ENCODE measurements around the gene PRPS1. TPM values are rescaled to one million over a fixed set of nuclear protein-coding genes. Genes with fewer than 3 reads are reported as not detected.
"Not testable (repeated sequence)": the region's sequence is repeated elsewhere in the genome, so short reads cannot be mapped to it uniquely, and the experiment has no call there.

Gene PRPS1
- total RNA-seq, 2 experiments from 2014 or later: 123 to 129 TPM

- no peaks in the 10 kb centered on the region for H3K27me3 Mint-ChIP-seq
- no peak overlapping the region for H3K4me3 Mint-ChIP-seq
- DNase-seq: no peak
- H3K27ac Mint-ChIP-seq: no peak overlapping the region
- H3K36me3 Mint-ChIP-seq: no peaks in the 10 kb centered on the region
- no peaks in the 10 kb centered on the region for H3K9me3 Mint-ChIP-seq
- H3K4me1 Mint-ChIP-seq: peaks cover 9% of the 10 kb centered on the region
Measured at GRCh38 chrX:107659286-107659685, 31.0 kb downstream of the PRPS1 start.

- Mint-ChIP-seq H3K27me3 (no peaks in the 10 kb centered on the region), H3K9me3 (no peaks in the 10 kb centered on the region), H3K4me1 (peaks cover 6% of the 10 kb centered on the region), H3K4me3 (no peak overlapping the region), H3K27ac (no peak overlapping the region), H3K36me3 (no peaks in the 10 kb centered on the region)
- no peak for DNase-seq
Measured at GRCh38 chrX:107659768-107660167, 31.5 kb downstream of the PRPS1 start.

GRCh38 chrX:107662145-107662544 is 33.8 kb downstream of the PRPS1 start:
- Mint-ChIP-seq H3K27ac (no peak overlapping the region), H3K4me1 (no peaks in the 10 kb centered on the region), H3K9me3 (no peaks in the 10 kb centered on the region), H3K27me3 (no peaks in the 10 kb centered on the region), H3K36me3 (peaks cover 2% of the 10 kb centered on the region), H3K4me3 (no peak overlapping the region)
- no peak for DNase-seq

DNA sequence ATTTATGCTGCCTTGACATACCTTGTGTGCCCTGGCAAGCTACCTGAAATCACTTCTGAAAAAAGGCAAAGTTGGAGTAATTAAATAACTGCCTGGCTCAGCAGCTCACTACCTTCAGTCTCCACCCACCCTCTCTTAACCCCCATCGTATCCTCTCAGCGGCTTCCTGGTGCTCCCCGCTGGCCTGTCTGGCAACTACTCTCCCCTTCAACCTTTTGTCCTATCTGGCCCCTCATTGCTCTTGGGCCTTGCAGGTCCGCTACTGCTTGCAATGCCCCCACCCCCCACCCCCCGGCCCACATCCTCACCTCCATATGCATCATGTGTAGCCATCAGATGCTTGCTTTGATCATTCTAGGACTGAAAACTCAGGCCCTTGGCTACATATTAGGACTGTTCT is 34.5 kb downstream of the PRPS1 start:
- Mint-ChIP-seq H3K27ac (no peak overlapping the region), H3K9me3 (no peaks in the 10 kb centered on the region), H3K36me3 (peaks cover 4% of the 10 kb centered on the region), H3K27me3 (no peaks in the 10 kb centered on the region), H3K4me1 (peaks cover 3% of the 10 kb centered on the region), H3K4me3 (no peak overlapping the region)
- DNase-seq: no peak

GRCh38 chrX:107666931-107667330 is 38.6 kb downstream of the PRPS1 start:
- Mint-ChIP-seq H3K9me3 (no peaks in the 10 kb centered on the region), H3K4me3 (no peak overlapping the region), H3K27ac (no peak overlapping the region), H3K36me3 (peaks cover 4% of the 10 kb centered on the region), H3K4me1 (peaks cover 5% of the 10 kb centered on the region), H3K27me3 (no peaks in the 10 kb centered on the region)
- DNase-seq: no peak

- Mint-ChIP-seq H3K9me3 (no peaks in the 10 kb centered on the region), H3K36me3 (peaks cover 4% of the 10 kb centered on the region), H3K4me3 (no peak overlapping the region), H3K27ac (no peak overlapping the region), H3K27me3 (no peaks in the 10 kb centered on the region), H3K4me1 (peaks cover 5% of the 10 kb centered on the region)
- DNase-seq: no peak
Measured at GRCh38 chrX:107667426-107667825, 39.1 kb downstream of the PRPS1 start.

DNA sequence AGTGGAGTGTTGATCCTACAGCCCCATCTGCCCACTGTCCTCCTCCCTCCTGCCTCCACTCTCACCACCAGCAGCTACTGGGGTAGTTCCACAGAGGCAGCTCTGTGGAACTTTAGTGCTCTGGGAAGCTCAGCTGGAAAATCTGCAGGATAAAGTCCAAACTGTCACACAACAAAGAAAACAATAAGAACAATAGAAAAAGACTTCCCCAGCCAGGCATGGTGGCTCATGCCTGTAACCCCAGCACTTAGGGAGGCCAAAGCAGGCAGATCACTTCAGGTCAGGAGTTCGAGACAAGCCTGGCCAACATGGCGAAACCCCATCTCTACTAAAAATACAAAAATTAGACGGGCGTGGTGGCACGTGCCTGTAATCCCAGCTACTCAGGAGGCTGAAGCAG is 40.4 kb downstream of the PRPS1 start:
- not testable (repeated sequence) for H3K27me3 Mint-ChIP-seq, H3K9me3 Mint-ChIP-seq, H3K4me3 Mint-ChIP-seq, H3K27ac Mint-ChIP-seq, DNase-seq, H3K36me3 Mint-ChIP-seq
- H3K4me1 Mint-ChIP-seq: peaks cover 13% of the 10 kb centered on the region

DNA sequence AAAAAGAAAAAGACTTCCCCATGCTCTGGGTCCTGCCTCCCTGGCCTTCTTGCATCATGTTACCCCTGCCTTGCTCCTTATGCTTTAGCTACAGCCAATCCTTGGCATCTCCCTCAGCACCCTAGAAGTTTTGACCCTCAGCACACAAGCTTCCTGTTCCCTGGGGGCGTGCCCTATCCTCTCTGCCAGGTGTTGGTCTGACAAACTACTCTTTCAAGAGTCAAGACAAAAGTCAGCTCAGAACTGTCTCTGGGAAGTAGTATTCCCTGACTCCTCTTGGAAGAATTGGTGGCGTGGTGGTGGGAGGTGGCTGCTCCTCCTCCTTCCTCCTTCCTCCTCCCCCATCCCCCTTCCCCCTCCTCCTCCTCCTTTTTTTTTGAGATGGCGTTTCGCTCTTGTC is 41.0 kb downstream of the PRPS1 start:
- Mint-ChIP-seq H3K27ac (no peak overlapping the region), H3K4me3 (no peak overlapping the region), H3K4me1 (peaks cover 15% of the 10 kb centered on the region), H3K9me3 (no peaks in the 10 kb centered on the region), H3K27me3 (no peaks in the 10 kb centered on the region), H3K36me3 (peaks cover 4% of the 10 kb centered on the region)
- no peak for DNase-seq

GRCh38 chrX:107669885-107670628 is 41.7 kb downstream of the PRPS1 start:
- Mint-ChIP-seq H3K36me3 (peaks cover 6% of the 10 kb centered on the region), H3K27ac (no peak overlapping the region), H3K4me3 (no peak overlapping the region), H3K27me3 (no peaks in the 10 kb centered on the region), H3K4me1 (peaks cover 23% of the 10 kb centered on the region), H3K9me3 (no peaks in the 10 kb centered on the region)
- no peak for DNase-seq

- not testable (repeated sequence) for H3K9me3 Mint-ChIP-seq, H3K27me3 Mint-ChIP-seq, H3K36me3 Mint-ChIP-seq, H3K4me3 Mint-ChIP-seq, DNase-seq
- Mint-ChIP-seq H3K4me1 (peaks cover 30% of the 10 kb centered on the region), H3K27ac (peak overlapping the region; percentile 42)
Measured at GRCh38 chrX:107671256-107671655, 42.9 kb downstream of the PRPS1 start.

DNA sequence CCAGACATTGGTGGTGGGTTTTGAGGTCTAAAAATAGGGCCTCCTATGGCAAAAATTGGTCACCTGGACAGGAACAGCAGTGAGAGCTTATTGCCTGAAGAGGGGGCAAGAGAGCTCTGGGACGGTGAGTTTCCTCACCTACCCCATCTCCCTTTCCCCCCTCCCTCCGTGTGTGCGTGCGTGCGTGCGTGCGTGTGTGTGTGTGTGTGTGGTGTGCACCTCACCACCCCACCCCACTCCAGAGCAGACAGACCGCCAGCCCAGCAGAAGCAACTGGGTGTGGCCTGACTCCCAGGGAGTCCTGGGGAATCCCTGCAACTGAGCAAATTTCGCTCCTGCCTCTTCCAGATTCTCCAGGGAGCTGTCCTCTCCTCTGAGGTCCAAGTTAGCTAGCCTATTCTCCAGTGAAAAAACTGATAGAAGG is 44.7 kb downstream of the PRPS1 start:
- Mint-ChIP-seq H3K4me1 (peaks cover 35% of the 10 kb centered on the region), H3K27ac (peak overlapping the region; percentile 85), H3K4me3 (peak overlapping the region; percentile 55), H3K36me3 (peaks cover 4% of the 10 kb centered on the region), H3K9me3 (no peaks in the 10 kb centered on the region), H3K27me3 (no peaks in the 10 kb centered on the region)
- peak; percentile 71 for DNase-seq

GRCh38 chrX:107673431-107673830 is 45.1 kb downstream of the PRPS1 start:
- H3K27me3 Mint-ChIP-seq: no peaks in the 10 kb centered on the region
- peaks cover 4% of the 10 kb centered on the region for H3K36me3 Mint-ChIP-seq
- peak overlapping the region; percentile 85 for H3K27ac Mint-ChIP-seq
- H3K9me3 Mint-ChIP-seq: no peaks in the 10 kb centered on the region
- H3K4me3 Mint-ChIP-seq: peak overlapping the region; percentile 55
- no peak for DNase-seq
- H3K4me1 Mint-ChIP-seq: peaks cover 38% of the 10 kb centered on the region

DNA sequence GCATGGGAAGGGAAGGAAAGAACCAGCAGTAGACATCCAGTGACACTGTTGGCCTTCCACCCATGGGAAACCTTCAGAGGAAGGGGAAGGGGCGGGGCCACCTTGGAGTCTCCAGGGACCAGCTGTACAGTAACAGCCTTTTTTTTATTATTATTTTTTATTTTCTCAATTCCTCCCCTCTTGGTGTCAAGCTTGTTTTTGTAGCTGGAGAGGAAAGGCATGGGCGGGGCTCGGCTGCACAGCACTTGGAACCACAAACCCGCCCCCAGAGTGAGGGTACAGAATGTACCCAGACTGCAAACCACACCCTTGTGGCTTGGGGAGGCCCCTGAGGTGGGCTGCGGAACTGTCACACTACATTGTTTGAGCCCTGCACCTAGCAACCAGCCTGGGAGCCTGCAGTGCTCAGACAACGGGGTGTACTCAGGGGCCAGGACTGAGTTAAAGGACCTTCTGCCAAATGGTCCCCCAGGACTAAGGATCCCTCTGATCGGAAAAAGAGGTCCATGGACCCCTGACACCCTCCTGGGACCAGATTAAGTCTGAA is 45.7 kb downstream of the PRPS1 start:
- DNase-seq: peak; percentile 89
- peaks cover 44% of the 10 kb centered on the region for H3K4me1 Mint-ChIP-seq
- no peaks in the 10 kb centered on the region for H3K9me3 Mint-ChIP-seq
- peak overlapping the region; percentile 90 for H3K4me3 Mint-ChIP-seq
- peak overlapping the region; percentile 98 for H3K27ac Mint-ChIP-seq
- H3K36me3 Mint-ChIP-seq: peaks cover 4% of the 10 kb centered on the region
- no peaks in the 10 kb centered on the region for H3K27me3 Mint-ChIP-seq

DNA sequence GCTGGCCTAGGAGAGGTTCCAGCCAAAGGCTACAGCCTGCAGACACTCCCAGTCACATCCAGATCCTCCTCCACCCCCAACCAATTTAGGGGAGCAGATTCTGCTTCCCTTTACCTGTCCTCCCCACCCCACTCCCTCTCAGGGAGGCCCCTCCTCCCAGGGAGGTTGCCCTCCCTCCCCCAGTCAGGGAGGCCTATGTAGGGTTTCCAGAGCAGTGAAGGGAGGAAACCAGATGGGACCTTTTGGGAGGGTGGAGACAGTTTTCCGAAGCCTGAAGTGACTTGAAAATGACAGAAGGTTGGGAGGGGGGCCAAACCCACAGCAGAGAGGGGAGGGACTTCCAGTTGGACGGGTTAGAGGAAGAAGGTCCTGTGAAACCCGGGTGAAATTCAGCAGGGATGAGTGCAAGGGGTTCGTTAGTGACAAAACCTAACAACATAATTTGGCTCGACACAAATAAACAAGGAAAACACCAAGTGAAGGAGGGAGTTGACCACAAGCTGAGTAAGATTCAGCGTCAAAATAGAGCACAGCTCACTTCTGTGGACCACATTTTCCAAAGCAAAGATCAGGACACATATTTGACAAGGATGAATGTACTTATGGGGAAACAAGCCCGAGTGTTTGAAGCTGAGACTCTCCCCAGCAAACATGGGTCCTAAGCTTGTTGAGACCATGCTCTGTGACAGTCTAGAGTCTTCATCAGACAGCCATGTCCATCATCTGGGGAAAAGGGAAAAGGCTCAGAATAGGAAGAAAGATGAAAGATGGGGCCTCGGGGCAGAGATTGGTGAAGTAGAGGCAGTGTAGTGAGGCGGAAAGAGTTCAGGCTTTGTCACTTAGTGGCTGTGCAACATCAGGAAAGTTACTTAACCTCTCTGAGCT is 46.4 kb downstream of the PRPS1 start:
- Mint-ChIP-seq H3K4me3 (peak overlapping the region; percentile 90), H3K27me3 (no peaks in the 10 kb centered on the region), H3K9me3 (no peaks in the 10 kb centered on the region), H3K27ac (peak overlapping the region; percentile 98), H3K36me3 (peaks cover 4% of the 10 kb centered on the region), H3K4me1 (peaks cover 44% of the 10 kb centered on the region)
- DNase-seq: peak; percentile 44

DNA sequence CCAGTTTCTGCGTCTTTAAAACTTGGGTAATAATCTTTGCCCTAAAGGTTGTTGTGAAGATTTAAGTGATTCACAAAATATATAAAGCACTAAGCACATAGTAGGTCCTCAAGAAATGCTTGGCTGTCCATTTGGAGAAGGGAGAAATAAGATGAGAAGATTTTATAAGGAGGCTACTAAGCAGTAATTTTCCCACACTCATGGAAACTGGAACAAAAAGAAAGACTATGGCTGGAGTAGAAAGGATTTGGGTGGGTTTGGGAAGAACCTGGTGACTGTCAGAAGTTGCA is 47.0 kb downstream of the PRPS1 start:
- Mint-ChIP-seq H3K4me3 (peak overlapping the region; percentile 90), H3K27ac (peak overlapping the region; percentile 98), H3K4me1 (peaks cover 44% of the 10 kb centered on the region), H3K9me3 (no peaks in the 10 kb centered on the region), H3K36me3 (peaks cover 4% of the 10 kb centered on the region), H3K27me3 (no peaks in the 10 kb centered on the region)
- DNase-seq: no peak
